ENCODE results near the gene RFPL2. TPM values are rescaled to one million over a fixed set of nuclear protein-coding genes. Genes with fewer than 3 reads are reported as not detected.

RFPL2 gene
- total and polyA plus RNA-seq, 10 donors, result 0.11 to 0.79 (median 0.42) TPM; not detected in 3

- intact Hi-C loops (cut with DNase I; ENCODE audit: low total_unique reads), result no loop called here
- peaks cover 0 to 61% (median 24%) of the 10 kb centered on the region in 7 donors for H3K27me3 ChIP-seq (replicated peaks in 1 of 7)
- peak overlapping the region in 1 of 8 donors; percentile 17 for H3K4me3 ChIP-seq
- H3K9me3 ChIP-seq, result no peaks in the 10 kb centered on the region
- peaks cover 3 to 39% (median 21%) of the 10 kb centered on the region in 6 donors for H3K4me1 ChIP-seq
- H3K36me3 ChIP-seq, result no peaks in the 10 kb centered on the region
- peak; percentile 76 for DNase-seq
- H3K27ac ChIP-seq, result no peak overlapping the region
- 60 to 71% (median 66%) methylated on average over 16 to 22 of the region's 22 CpGs for WGBS, 5 donors
- TF ChIP-seq POLR2A (IDR thresholded peaks at IDR 0.05), result no peak
- peak; percentile 19 to 69 (median 53) for TF ChIP-seq CTCF (IDR thresholded peaks at IDR 0.05 in 8 of 11, conservative IDR thresholded peaks at IDR 0.05 in 3 of 11)
These were observed 2.2 kb upstream of the RFPL2 start for GRCh38 chr22:32206774-32207758.

GRCh38 chr22:32205974-32206773 is 1.3 kb upstream of the RFPL2 start:
- DNase-seq, result no peak

GRCh38 chr22:32204040-32204855 is 625 bp downstream of the RFPL2 start:
- H3K4me3 ChIP-seq, result peak overlapping the region in 4 of 8 donors; percentile 12 to 63 (median 22)
- peaks cover 3 to 60% (median 26%) of the 10 kb centered on the region in 6 donors for H3K4me1 ChIP-seq
- H3K36me3 ChIP-seq, result no peaks in the 10 kb centered on the region
- peaks cover 0 to 66% (median 24%) of the 10 kb centered on the region in 7 donors for H3K27me3 ChIP-seq (replicated peaks in 1 of 7)
- intact Hi-C loops (cut with DNase I; ENCODE audit: low total_unique reads), result no loop called here
- H3K9me3 ChIP-seq, result no peaks in the 10 kb centered on the region
- no peak overlapping the region for H3K27ac ChIP-seq
- DNase-seq, result no peak
- TF ChIP-seq POLR2AphosphoS5 (IDR thresholded peaks at IDR 0.05) (no peak), CTCF (IDR thresholded peaks at IDR 0.05 in 8 of 11, conservative IDR thresholded peaks at IDR 0.05 in 3 of 11) (no peak), POLR2A (IDR thresholded peaks at IDR 0.05) (no peak)
- WGBS, 5 donors, result 25 to 69% (median 51%) methylated on average over 33 to 42 of the region's 42 CpGs

More at GRCh38 chr22:32205974-32206773, 1.3 kb upstream of the RFPL2 start:
- Histone ChIP-seq H3K27ac (no peak overlapping the region), H3K4me1 (peaks cover 3 to 48% (median 24%) of the 10 kb centered on the region in 6 donors), H3K9me3 (no peaks in the 10 kb centered on the region), H3K36me3 (no peaks in the 10 kb centered on the region), H3K27me3 (replicated peaks in 1 of 7) (peaks cover 0 to 61% (median 24%) of the 10 kb centered on the region in 7 donors), H3K4me3 (peak overlapping the region in 1 of 8 donors; percentile 17)
- TF ChIP-seq POLR2A (IDR thresholded peaks at IDR 0.05) (no peak), CTCF (IDR thresholded peaks at IDR 0.05 in 8 of 11, conservative IDR thresholded peaks at IDR 0.05 in 3 of 11) (no peak), POLR2AphosphoS5 (IDR thresholded peaks at IDR 0.05) (no peak)
- 80 to 87% (median 84%) methylated on average over 22 to 30 of the region's 30 CpGs for WGBS, 5 donors
- intact Hi-C loops (cut with DNase I; ENCODE audit: low total_unique reads), result no loop called here
